ENCODE data around the gene GFPT2.
"Not testable (repeated sequence)": the region's sequence is repeated elsewhere in the genome, so short reads cannot be mapped to it uniquely, and the experiment has no call there.

Gene GFPT2

GRCh38 chr5:180304016-180304292, 49.2 kb downstream of the GFPT2 start:
- DNase-seq = no peak

GRCh38 chr5:180303226-180304015, 49.7 kb downstream of the GFPT2 start:
- DNase-seq = no peak

GRCh38 chr5:180302256-180302655, 50.9 kb downstream of the GFPT2 start:
- no peak for DNase-seq

- DNase-seq = no peak
These were observed 51.9 kb downstream of the GFPT2 start for GRCh38 chr5:180301253-180301652.

- no peak for DNase-seq
These were observed 53.6 kb downstream of the GFPT2 start for GRCh38 chr5:180299526-180299925.

GRCh38 chr5:180299014-180299413, 54.1 kb downstream of the GFPT2 start:
- DNase-seq = not testable (repeated sequence)

GRCh38 chr5:180297587-180298282, 55.4 kb downstream of the GFPT2 start:
- no peak for DNase-seq

- DNase-seq = no peak
These were observed 56.4 kb downstream of the GFPT2 start for GRCh38 chr5:180296771-180297170.

- DNase-seq = no peak
These were observed 58.1 kb downstream of the GFPT2 start for GRCh38 chr5:180294913-180295555.

- no peak for DNase-seq
These were observed 58.7 kb downstream of the GFPT2 start for GRCh38 chr5:180294411-180294810.

GRCh38 chr5:180291943-180292831, 60.9 kb downstream of the GFPT2 start, which contains the start of gene MAPK9:
TSS of gene MAPK9 (minus strand) at chr5:180292083. CDS start at chr5:180280561, 11,522 bp downstream.
- peak; percentile 85 to 89 for DNase-seq

- peak; percentile 50 to 60 for DNase-seq
These were observed 61.7 kb downstream of the GFPT2 start for GRCh38 chr5:180291234-180291940.

GRCh38 chr5:180290568-180291233, 62.4 kb downstream of the GFPT2 start:
- no peak for DNase-seq

GRCh38 chr5:180289966-180290365, 63.2 kb downstream of the GFPT2 start:
- DNase-seq = no peak

- DNase-seq = no peak
These were observed 63.7 kb downstream of the GFPT2 start for GRCh38 chr5:180289433-180289832.

- DNase-seq = no peak
These were observed 65.3 kb downstream of the GFPT2 start for GRCh38 chr5:180287868-180288267.

GRCh38 chr5:180287404-180287803, 65.7 kb downstream of the GFPT2 start:
- DNase-seq = no peak

GRCh38 chr5:180284149-180284548, 69.0 kb downstream of the GFPT2 start:
- no peak for DNase-seq

GRCh38 chr5:180283026-180283615, 70.0 kb downstream of the GFPT2 start:
- DNase-seq = no peak

GRCh38 chr5:180282281-180282680, 70.9 kb downstream of the GFPT2 start:
- DNase-seq = no peak

GRCh38 chr5:180281706-180282105, 71.4 kb downstream of the GFPT2 start:
- no peak for DNase-seq
